ENCODE results near the gene FXR1.
"Not testable (repeated sequence)": the region's sequence is repeated elsewhere in the genome, so short reads cannot be mapped to it uniquely, and the experiment has no call there.

The FXR1 gene

DNA sequence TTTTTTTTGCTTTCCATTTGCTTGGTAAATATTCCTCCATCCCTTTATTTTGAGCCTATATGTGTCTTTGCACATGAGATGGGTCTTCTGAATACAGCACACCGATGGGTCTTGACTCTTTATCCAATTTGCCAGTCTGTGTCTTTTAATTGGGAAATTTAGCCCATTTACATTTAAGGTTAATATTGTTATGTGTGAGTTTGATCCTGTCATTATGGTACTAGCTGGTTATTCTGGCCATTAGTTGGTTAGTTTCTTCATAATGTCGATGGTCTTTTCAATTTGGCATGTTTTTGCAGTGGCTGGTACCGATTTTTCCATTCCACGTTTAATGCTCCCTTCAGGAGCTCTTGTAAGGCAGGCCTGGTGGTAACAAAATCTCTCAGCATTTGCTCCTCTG lies 89.9 kb downstream of the FXR1 start:
- H3K9me3 ChIP-seq; DNase-seq (ENCODE audit: low spot score in 2 of 2); H3K27me3 ChIP-seq (ENCODE audit: low read depth); H3K4me1 ChIP-seq; H3K4me3 ChIP-seq; H3K36me3 ChIP-seq (replicated peaks); in situ Hi-C loops (cut with MboI; ENCODE audit: low sequenced_read_pairs): not testable (repeated sequence)

DNA sequence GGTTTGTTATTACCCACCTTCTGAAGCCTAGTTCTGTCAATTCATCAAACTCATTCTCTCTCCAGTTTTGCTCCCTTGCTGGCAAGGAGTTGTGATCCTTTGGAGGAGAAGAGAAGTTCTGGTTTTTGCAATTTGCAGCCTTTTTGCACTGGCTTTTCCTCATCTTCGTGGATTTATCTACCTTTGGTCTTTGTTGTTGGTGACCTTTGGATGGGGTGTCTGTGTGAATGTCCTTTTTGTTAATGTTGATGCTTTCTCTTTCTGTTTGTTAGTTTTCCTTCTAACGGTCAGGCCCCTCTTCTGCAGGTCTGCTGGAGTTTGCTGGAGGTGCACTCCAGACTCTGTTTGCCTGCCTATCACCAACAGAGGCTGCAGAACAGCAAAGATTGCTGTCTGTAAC lies 91.0 kb downstream of the FXR1 start:
- H3K4me1 ChIP-seq; DNase-seq (ENCODE audit: low spot score in 2 of 2); H3K36me3 ChIP-seq (replicated peaks); H3K27me3 ChIP-seq (ENCODE audit: low read depth); H3K9me3 ChIP-seq; in situ Hi-C loops (cut with MboI; ENCODE audit: low sequenced_read_pairs); H3K4me3 ChIP-seq: not testable (repeated sequence)

- no peak for DNase-seq (ENCODE audit: low spot score in 2 of 2)
- Histone ChIP-seq H3K27me3 (ENCODE audit: low read depth) (no peaks in the 10 kb centered on the region), H3K4me1 (no peaks in the 10 kb centered on the region), H3K36me3 (replicated peaks) (no peaks in the 10 kb centered on the region), H3K4me3 (no peak overlapping the region), H3K9me3 (peaks cover 4% of the 10 kb centered on the region; the same call in 1 of the 2 replicates)
- in situ Hi-C loops (cut with MboI; ENCODE audit: low sequenced_read_pairs) = no loop called here
These were observed 94.1 kb downstream of the FXR1 start for GRCh38 chr3:181006541-181006940.

DNA sequence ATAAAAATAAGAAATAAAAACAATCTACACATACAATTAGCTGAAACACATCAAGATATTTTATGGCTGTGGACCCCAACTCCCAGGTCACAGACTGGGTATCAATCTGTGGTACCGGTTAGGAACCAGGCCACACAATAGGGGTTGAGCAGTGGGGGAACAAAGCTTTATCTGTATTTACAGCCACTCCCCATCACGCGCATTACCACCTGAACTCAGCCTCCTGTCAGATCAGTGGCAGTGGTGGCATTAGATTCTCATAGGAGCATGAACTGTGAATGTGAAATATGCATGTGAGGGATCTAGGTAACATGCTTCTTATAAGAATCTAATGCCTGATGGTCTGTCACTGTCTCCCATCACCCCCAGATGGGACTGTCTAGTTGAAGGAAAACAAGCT lies 94.8 kb downstream of the FXR1 start:
- DNase-seq (ENCODE audit: low spot score in 2 of 2) = no peak
- no peak overlapping the region for H3K4me3 ChIP-seq
- in situ Hi-C loops (cut with MboI; ENCODE audit: low sequenced_read_pairs) = no loop called here
- H3K27me3 ChIP-seq (ENCODE audit: low read depth) = no peaks in the 10 kb centered on the region
- no peaks in the 10 kb centered on the region for H3K36me3 ChIP-seq (replicated peaks)
- H3K4me1 ChIP-seq = no peaks in the 10 kb centered on the region
- no peaks in the 10 kb centered on the region for H3K9me3 ChIP-seq

- Histone ChIP-seq H3K9me3 (no peaks in the 10 kb centered on the region), H3K36me3 (replicated peaks) (no peaks in the 10 kb centered on the region), H3K4me3 (no peak overlapping the region), H3K4me1 (no peaks in the 10 kb centered on the region), H3K27me3 (ENCODE audit: low read depth) (no peaks in the 10 kb centered on the region)
- in situ Hi-C loops (cut with MboI; ENCODE audit: low sequenced_read_pairs) = no loop called here
- no peak for DNase-seq (ENCODE audit: low spot score in 2 of 2)
These were observed 96.3 kb downstream of the FXR1 start for GRCh38 chr3:181008796-181009195.

GRCh38 chr3:181009225-181009624 lies 96.8 kb downstream of the FXR1 start:
- no peak for DNase-seq (ENCODE audit: low spot score in 2 of 2)
- Histone ChIP-seq H3K27me3 (ENCODE audit: low read depth) (no peaks in the 10 kb centered on the region), H3K36me3 (replicated peaks) (no peaks in the 10 kb centered on the region), H3K4me1 (no peaks in the 10 kb centered on the region), H3K4me3 (no peak overlapping the region), H3K9me3 (no peaks in the 10 kb centered on the region)
- in situ Hi-C loops (cut with MboI; ENCODE audit: low sequenced_read_pairs) = no loop called here

DNA sequence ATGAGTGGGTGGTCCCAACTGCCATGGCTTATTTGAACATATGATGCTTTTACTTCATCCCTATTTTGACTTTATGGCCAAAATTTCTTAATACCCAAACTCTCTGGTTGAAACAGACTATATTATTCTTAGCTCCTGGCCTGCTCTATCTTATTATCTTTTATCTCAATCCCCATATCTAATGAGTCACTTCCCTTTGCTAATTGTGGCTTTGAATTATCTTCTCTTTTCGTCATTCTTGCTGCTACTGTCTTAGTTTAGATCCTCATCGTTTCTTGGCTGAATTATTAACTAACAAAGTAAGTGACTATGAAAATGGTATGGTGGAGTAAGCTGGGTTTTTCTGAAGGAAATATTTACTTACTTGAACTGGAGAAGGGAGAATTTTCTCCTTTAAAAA lies 105.2 kb downstream of the FXR1 start:
- H3K4me3 ChIP-seq = no peak overlapping the region
- H3K9me3 ChIP-seq = no peaks in the 10 kb centered on the region
- no peak for DNase-seq (ENCODE audit: low spot score in 2 of 2)
- in situ Hi-C loops (cut with MboI; ENCODE audit: low sequenced_read_pairs) = no loop called here
- H3K27me3 ChIP-seq (ENCODE audit: low read depth) = no peaks in the 10 kb centered on the region; the same call in none of the 2 replicates
- no peaks in the 10 kb centered on the region for H3K36me3 ChIP-seq (replicated peaks)
- H3K4me1 ChIP-seq = no peaks in the 10 kb centered on the region

DNA sequence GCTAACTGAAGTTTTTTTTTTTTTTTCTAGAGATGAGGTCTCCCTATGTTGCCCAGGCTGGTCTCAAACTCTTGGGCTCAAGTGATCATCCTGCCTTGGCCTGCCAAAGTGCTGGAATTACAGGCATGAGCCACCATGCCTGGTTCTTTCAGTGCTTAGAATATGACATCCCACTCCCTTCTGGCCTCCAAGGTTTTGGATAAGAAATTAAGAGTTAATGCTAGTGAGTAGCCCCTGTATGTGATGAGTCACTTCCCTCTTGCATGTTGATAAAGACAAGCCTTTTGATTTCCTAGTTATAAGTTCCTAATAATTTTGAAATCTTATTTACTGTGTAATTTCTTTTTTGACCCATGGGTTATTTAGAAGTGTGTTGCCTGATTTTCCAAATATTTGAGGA lies 112.7 kb downstream of the FXR1 start:
- in situ Hi-C loops (cut with MboI; ENCODE audit: low sequenced_read_pairs) = no loop called here
- H3K4me3 ChIP-seq = no peak overlapping the region
- DNase-seq (ENCODE audit: low spot score in 2 of 2) = no peak

DNA sequence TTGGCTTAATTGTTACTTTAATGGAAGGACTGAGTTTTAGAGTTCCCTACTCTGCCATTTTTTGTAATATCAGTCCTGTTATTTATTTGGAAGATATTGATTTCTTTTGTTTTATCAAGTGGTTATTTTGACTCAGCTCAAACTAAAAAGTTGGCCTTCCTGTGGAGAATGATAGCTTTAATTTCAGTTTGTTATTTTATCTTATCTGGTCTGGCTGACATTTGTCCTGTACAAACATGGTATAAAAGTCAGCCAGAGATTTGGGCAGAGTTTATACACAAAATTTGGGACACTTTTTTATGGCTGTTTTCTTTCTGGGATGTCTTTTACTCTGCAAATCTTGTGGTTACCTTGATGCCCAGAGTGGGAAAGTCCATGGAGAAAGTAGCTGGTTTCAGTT lies 118.5 kb downstream of the FXR1 start:
- no peaks in the 10 kb centered on the region for H3K27me3 ChIP-seq (ENCODE audit: low read depth)
- no peak overlapping the region for H3K4me3 ChIP-seq
- H3K9me3 ChIP-seq = no peaks in the 10 kb centered on the region
- in situ Hi-C loops (cut with MboI; ENCODE audit: low sequenced_read_pairs) = no loop called here
- DNase-seq (ENCODE audit: low spot score in 2 of 2) = no peak
- H3K36me3 ChIP-seq (replicated peaks) = no peaks in the 10 kb centered on the region
- H3K4me1 ChIP-seq = no peaks in the 10 kb centered on the region

More for the DNA sequence above, 112.7 kb downstream of the FXR1 start:
- no peaks in the 10 kb centered on the region for H3K4me1 ChIP-seq
- H3K9me3 ChIP-seq = no peaks in the 10 kb centered on the region
- H3K36me3 ChIP-seq (replicated peaks) = no peaks in the 10 kb centered on the region
- H3K27me3 ChIP-seq (ENCODE audit: low read depth) = no peaks in the 10 kb centered on the region; the same call in 1 of the 2 replicates

Data from HAP-1 (cell line).